A673 (cell line): ENCODE results near the gene LTBP2. TPM values are rescaled to one million over a fixed set of nuclear protein-coding genes. Genes with fewer than 3 reads are reported as not detected.

ENCODE experiments used
- BruUV-seq: library from RNA; stranded (reverse); fragments of 400-500 nt; replicated peaks from 2 replicates; lab custom pipeline; 2021; lab: Mats Ljungman, UMichigan
- CTCF ChIA-PET: fragments of 300-600 bp; sonication (Branson Sonifier 250); formaldehyde crosslinking; loops from one replicate; lab custom pipeline; 2022; ENCODE audit warnings: antibody characterized with exemption; lab: Charles Lee
- POLR2A ChIA-PET: fragments of 300-600 bp; sonication (Branson Sonifier 250); formaldehyde crosslinking; loops from one replicate; lab custom pipeline; 2022; ENCODE audit warnings: antibody characterized with exemption; ENCODE audit not compliant: low non-redundant PET; lab: Charles Lee
- DNase-seq: peaks from one replicate; pipeline ENCODE4 v3.0.0-alpha.2; 2015; ENCODE audit warnings: low spot score
- H3K27ac ChIP-seq: fragments of 200-600 bp; sonication (generic); 2 replicates; pipeline ENCODE4 v1.5.1; 2016; ENCODE audit warnings: mixed run types, low read depth, mild to moderate bottlenecking, mixed read lengths, antibody characterized with exemption, low read length; ENCODE audit not compliant: poor library complexity, severe bottlenecking
- H3K27me3 ChIP-seq: fragments of 200-600 bp; sonication (generic); replicated peaks from 2 replicates; pipeline ENCODE4 v1.6.1; 2017; ENCODE audit warnings: mixed run types, low read depth, mild to moderate bottlenecking, mixed read lengths, antibody characterized with exemption, low read length; ENCODE audit not compliant: insufficient read depth, poor library complexity
- H3K36me3 ChIP-seq: fragments of 200-600 bp; sonication (generic); 2 replicates; pipeline ENCODE4 v1.6.1; 2016; ENCODE audit warnings: mixed run types, mild to moderate bottlenecking, mixed read lengths, antibody characterized with exemption, low read length; ENCODE audit not compliant: insufficient read depth, poor library complexity, severe bottlenecking
- H3K4me1 ChIP-seq: fragments of 200-600 bp; sonication (generic); 2 replicates; pipeline ENCODE4 v1.6.1; 2017; ENCODE audit warnings: mixed run types, mild to moderate bottlenecking, mixed read lengths, antibody characterized with exemption, low read length; ENCODE audit not compliant: insufficient read depth, poor library complexity, severe bottlenecking
- H3K4me3 ChIP-seq: fragments of 200-600 bp; sonication (generic); 2 replicates; pipeline ENCODE4 v1.5.1; 2016; ENCODE audit warnings: low read depth, mixed run types, mild to moderate bottlenecking, mixed read lengths, low read length; ENCODE audit not compliant: poor library complexity, severe bottlenecking
- H3K9me3 ChIP-seq: fragments of 200-600 bp; sonication (generic); 2 replicates; pipeline ENCODE4 v1.6.1; 2016; ENCODE audit warnings: mixed run types, low read depth, mild to moderate bottlenecking, mixed read lengths, antibody characterized with exemption, low read length; ENCODE audit not compliant: poor library complexity, severe bottlenecking
- EZH2 ChIP-seq: fragments of 200-600 bp; sonication (generic); IDR thresholded peaks from 2 replicates; pipeline ENCODE4 v1.6.1; 2017; ENCODE audit warnings: borderline replicate concordance, low read depth, mild to moderate bottlenecking, mixed read lengths, antibody characterized with exemption, low read length; ENCODE audit not compliant: poor library complexity, severe bottlenecking
- intact Hi-C: fragments of 100-400 bp; cut with micrococcal nuclease; formaldehyde crosslinking; loops from one replicate; pipeline ENCODE4 v1.10.0; 2022; ENCODE audit not compliant: unreplicated experiment
- total RNA-seq: library from RNA; stranded (reverse); gene quantifications from 2 replicates; pipeline ENCODE4 v1.2.3, GENCODE V29; 2021
- TF ChIP-seq, protein P1 (sequence below): fragments of 300-800, 200-600 bp; sonication (generic); conservative IDR thresholded peaks from 2 replicates; pipeline ENCODE4 v1.5.1; 2017; ENCODE audit warnings: low read depth, mild to moderate bottlenecking, antibody characterized with exemption, low read length, moderate library complexity, mixed read lengths

Gene LTBP2
- total RNA-seq, 1 experiment from 2014 or later = 0.26 TPM

DNA sequence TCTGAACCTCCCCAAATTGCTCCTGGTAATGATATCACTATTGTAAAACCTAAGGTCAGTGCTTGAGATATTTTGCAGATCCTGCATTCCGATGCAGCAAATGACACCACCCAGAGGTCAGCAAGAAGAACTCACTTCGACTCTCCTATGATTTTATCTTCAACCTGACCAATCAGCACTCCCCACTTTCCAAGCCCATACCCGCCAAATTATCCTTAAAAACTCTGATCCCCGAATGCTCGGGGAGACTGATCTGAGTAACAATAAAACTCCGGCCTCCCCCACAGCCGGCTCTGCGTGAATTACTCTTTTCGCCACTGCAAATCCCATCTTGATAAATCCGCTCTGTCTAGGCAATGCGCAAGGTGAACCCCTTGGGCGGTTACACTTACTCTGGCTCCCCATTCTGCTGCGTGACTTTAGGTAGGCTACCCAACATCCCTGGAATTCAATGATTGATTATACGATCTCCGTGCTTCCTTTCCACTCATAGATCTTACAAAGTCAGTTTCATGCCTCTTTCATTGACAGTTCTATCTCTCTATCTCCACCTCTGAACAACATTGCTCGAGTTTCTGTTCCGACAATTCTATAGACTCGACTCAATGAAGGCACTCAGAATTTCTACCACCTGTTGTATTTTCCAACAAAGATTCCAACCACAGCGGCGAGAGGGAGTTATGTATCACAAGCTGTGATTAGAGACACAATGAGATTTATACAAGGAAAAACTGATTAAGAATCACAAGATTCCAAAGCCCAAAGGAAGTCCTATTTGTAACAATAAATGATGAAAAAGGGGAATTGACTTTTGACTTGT, 119.9 kb downstream of the LTBP2 start:
- ChIA-PET CTCF (no interaction called here), POLR2A (no interaction called here)
- H3K9me3 ChIP-seq = no peaks in the 10 kb centered on the region
- DNase-seq = peak; percentile 24
- TF ChIP-seq EZH2 = no peak
- TF ChIP-seq, protein P1, sequence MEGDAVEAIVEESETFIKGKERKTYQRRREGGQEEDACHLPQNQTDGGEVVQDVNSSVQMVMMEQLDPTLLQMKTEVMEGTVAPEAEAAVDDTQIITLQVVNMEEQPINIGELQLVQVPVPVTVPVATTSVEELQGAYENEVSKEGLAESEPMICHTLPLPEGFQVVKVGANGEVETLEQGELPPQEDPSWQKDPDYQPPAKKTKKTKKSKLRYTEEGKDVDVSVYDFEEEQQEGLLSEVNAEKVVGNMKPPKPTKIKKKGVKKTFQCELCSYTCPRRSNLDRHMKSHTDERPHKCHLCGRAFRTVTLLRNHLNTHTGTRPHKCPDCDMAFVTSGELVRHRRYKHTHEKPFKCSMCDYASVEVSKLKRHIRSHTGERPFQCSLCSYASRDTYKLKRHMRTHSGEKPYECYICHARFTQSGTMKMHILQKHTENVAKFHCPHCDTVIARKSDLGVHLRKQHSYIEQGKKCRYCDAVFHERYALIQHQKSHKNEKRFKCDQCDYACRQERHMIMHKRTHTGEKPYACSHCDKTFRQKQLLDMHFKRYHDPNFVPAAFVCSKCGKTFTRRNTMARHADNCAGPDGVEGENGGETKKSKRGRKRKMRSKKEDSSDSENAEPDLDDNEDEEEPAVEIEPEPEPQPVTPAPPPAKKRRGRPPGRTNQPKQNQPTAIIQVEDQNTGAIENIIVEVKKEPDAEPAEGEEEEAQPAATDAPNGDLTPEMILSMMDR = peak; percentile 33; the same call in 1 of the 2 replicates
- TSS peak; percentile 68 for BruUV-seq
- peaks cover 23% of the 10 kb centered on the region for H3K4me1 ChIP-seq
- H3K36me3 ChIP-seq = peaks cover 6% of the 10 kb centered on the region
- no peak overlapping the region for H3K27ac ChIP-seq
- peak overlapping the region; percentile 97 for H3K4me3 ChIP-seq
- H3K27me3 ChIP-seq = no peaks in the 10 kb centered on the region
- intact Hi-C loops = loop anchor here (5.0 kb wide), 1 partner anchor 130 kb away; no protein-coding TSS in a partner anchor

DNA sequence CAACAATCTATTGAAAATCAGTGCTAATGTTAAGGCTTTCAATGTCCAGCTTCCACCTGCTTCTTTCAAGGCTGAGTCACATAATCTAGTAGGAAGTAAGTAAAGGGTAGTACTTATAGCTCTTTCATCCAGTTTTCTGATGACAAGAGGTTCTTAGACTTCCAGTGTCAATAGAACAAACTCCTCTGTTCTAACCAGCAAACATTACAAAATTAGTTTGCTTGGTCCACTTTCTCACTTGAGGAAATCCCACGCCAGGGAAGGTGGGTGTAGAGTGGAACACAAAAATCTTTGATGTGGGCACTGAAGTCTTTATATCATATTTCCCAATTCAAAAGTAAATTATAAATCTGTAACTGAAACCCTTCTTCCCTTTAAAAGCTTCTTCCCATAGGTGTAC, 121.6 kb downstream of the LTBP2 start:
- TF ChIP-seq, protein P1 = no peak
- no peak for TF ChIP-seq EZH2
- DNase-seq = no peak
- intact Hi-C loops = loop anchor here (5.0 kb wide), 1 partner anchor 128 kb away; no protein-coding TSS in a partner anchor
- no peaks in the 10 kb centered on the region for H3K9me3 ChIP-seq
- H3K27me3 ChIP-seq = no peaks in the 10 kb centered on the region
- no TSS peak for BruUV-seq
- no peak overlapping the region for H3K4me3 ChIP-seq
- no peak overlapping the region for H3K27ac ChIP-seq
- H3K36me3 ChIP-seq = peaks cover 6% of the 10 kb centered on the region
- H3K4me1 ChIP-seq = peaks cover 23% of the 10 kb centered on the region
- CTCF ChIA-PET = interaction anchor here (0.7 kb wide), 1 partner anchor 18 kb away, joined by 3 read pairs; no protein-coding TSS in a partner anchor
- POLR2A ChIA-PET = no interaction called here

DNA sequence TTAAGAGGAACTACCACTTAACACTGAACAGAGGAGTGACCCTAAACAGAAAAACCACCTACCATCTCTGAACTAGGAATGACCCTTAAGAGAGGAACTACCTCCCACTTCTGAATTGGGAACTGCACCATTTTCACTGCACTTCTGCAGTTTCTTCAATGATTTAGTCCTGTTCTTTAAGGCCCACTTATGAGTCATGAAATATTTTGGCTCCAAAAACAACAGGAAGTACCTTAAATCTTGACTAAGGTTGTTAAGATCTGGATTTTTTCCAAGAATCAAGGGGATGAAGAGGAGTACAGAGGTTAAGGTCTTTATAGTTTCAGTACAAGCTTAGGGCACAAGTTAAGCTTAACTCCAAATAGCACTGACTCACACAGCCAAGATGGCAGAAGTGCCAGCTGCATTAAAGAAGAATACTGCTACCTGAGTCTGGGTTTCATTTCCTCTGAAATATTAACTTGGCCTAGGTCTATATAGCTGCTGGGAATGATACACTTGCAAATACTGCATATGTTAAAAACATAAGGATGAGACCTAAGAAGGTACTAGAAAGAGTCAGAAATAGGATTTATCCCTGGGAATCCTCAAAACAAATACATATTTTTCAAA, 123.1 kb downstream of the LTBP2 start:
- Histone ChIP-seq H3K9me3 (no peaks in the 10 kb centered on the region), H3K36me3 (no peaks in the 10 kb centered on the region), H3K4me1 (peaks cover 16% of the 10 kb centered on the region), H3K4me3 (no peak overlapping the region), H3K27me3 (no peaks in the 10 kb centered on the region), H3K27ac (no peak overlapping the region)
- DNase-seq = peak; percentile 11
- no peak for TF ChIP-seq EZH2
- TF ChIP-seq, protein P1 = no peak
- intact Hi-C loops = no loop called here
- ChIA-PET CTCF (no interaction called here), POLR2A (no interaction called here)
- no TSS peak for BruUV-seq
